Peyer's patch (tissue), 4 donors: Measurements from ENCODE around the gene C2CD4D. TPM values are rescaled to one million over a fixed set of nuclear protein-coding genes. Genes with fewer than 3 reads are reported as not detected.
A peak's percentile ranks its signal among the peaks of the same experiment; 100 is the strongest.

Source experiments
- DNase-seq, 3 donors: peaks; one replicate each; pipeline ENCODE4 v3.0.0-alpha.2; 2017 to 2019
- H3K27ac ChIP-seq, 4 donors: fragments of 200-600 bp; sonication (generic); one replicate each; pipeline ENCODE4 v1.5.1; 2016 to 2019
- H3K27me3 ChIP-seq, 2 donors: fragments of 200-600 bp; sonication (generic); one replicate each; pipeline ENCODE4 v1.5.1; 2019
- H3K36me3 ChIP-seq, 3 donors: fragments of 200-600 bp; sonication (generic); one replicate each; pipeline ENCODE4 v1.5.1; 2016 to 2019
- H3K4me1 ChIP-seq, 4 donors: fragments of 200-600 bp; sonication (generic); one replicate each; pipeline ENCODE4 v1.5.1; 2016 to 2019
- H3K4me3 ChIP-seq, 4 donors: fragments of 200-600 bp; sonication (generic); 1 replicate in 3 of 4; 2 replicates in 1 of 4; pipeline ENCODE4 v1.5.1; 2016 to 2019; ENCODE audit warnings: mild to moderate bottlenecking in 1 of 4
- H3K9me3 ChIP-seq, 4 donors: fragments of 200-600 bp; sonication (generic); one replicate each; pipeline ENCODE4 v1.5.1; 2016 to 2019; ENCODE audit warnings: mild to moderate bottlenecking in 1 of 4
- CTCF ChIP-seq, 6 experiments: fragments of 450-650 bp in 4 of 6; fragments of 200-600 bp in 2 of 6; sonication (generic) in 1 of 6; IDR thresholded peaks; one replicate each; pipeline ENCODE4 v1.5.1; 2017 to 2019; ENCODE audit warnings: antibody characterized with exemption in 6 of 6, mild to moderate bottlenecking in 3 of 6, moderate library complexity in 1 of 6
- POLR2A ChIP-seq, 2 donors: fragments of 450-650 bp; IDR thresholded peaks; one replicate each; pipeline ENCODE4 v1.5.1; 2017; ENCODE audit warnings: antibody characterized with exemption in 2 of 2, mild to moderate bottlenecking in 2 of 2, moderate library complexity in 2 of 2
- total RNA-seq, 4 donors: library from RNA; depleted of rRNA; stranded (reverse); fragments of >200 nt; gene quantifications; one replicate each; pipeline ENCODE4 v1.1.0, GENCODE V29; 2016

C2CD4D gene
- total RNA-seq, 4 donors from 2014 or later = 0.54 TPM; not detected in 3

DNA sequence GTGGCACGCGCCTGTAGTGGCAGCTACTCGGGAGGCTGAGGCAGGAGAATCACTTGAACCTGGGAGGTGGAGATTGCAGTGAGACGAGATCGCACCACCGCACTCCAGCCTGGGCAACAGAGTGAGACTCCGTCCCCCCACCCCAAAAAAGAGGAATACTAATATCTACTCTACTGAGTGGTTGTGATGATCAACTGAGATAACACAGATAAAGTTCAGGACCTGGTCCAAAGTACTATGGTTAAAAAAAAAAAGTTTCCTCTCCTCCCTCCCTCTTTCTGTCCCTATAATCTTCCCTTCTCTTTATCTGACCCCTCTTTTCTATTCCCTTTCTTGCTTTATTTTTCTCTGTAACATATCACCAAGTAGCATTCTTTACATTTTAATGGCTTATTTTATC, 4.0 kb downstream of the C2CD4D start:
- TF ChIP-seq POLR2A (IDR thresholded peaks at IDR 0.05) (no peak), CTCF (IDR thresholded peaks at IDR 0.05) (no peak)
- Histone ChIP-seq H3K27ac (no peak overlapping the region), H3K4me3 (no peak overlapping the region), H3K9me3 (no peaks in the 10 kb centered on the region), H3K4me1 (peaks cover 0 to 69% (median 12%) of the 10 kb centered on the region in 4 donors), H3K36me3 (no peaks in the 10 kb centered on the region), H3K27me3 (no peaks in the 10 kb centered on the region)
- DNase-seq = no peak

- H3K27ac ChIP-seq = peak overlapping the region in 1 of 4 donors; percentile 6
- no peaks in the 10 kb centered on the region for H3K9me3 ChIP-seq
- TF ChIP-seq CTCF (IDR thresholded peaks at IDR 0.05) (no peak), POLR2A (IDR thresholded peaks at IDR 0.05) (no peak)
- no peaks in the 10 kb centered on the region for H3K36me3 ChIP-seq
- H3K4me3 ChIP-seq = no peak overlapping the region
- H3K27me3 ChIP-seq = no peaks in the 10 kb centered on the region
- peaks cover 0 to 69% (median 12%) of the 10 kb centered on the region in 4 donors for H3K4me1 ChIP-seq
- DNase-seq = no peak
Observed at GRCh38 chr1:151834239-151834638, 5.4 kb downstream of the C2CD4D start.

DNA sequence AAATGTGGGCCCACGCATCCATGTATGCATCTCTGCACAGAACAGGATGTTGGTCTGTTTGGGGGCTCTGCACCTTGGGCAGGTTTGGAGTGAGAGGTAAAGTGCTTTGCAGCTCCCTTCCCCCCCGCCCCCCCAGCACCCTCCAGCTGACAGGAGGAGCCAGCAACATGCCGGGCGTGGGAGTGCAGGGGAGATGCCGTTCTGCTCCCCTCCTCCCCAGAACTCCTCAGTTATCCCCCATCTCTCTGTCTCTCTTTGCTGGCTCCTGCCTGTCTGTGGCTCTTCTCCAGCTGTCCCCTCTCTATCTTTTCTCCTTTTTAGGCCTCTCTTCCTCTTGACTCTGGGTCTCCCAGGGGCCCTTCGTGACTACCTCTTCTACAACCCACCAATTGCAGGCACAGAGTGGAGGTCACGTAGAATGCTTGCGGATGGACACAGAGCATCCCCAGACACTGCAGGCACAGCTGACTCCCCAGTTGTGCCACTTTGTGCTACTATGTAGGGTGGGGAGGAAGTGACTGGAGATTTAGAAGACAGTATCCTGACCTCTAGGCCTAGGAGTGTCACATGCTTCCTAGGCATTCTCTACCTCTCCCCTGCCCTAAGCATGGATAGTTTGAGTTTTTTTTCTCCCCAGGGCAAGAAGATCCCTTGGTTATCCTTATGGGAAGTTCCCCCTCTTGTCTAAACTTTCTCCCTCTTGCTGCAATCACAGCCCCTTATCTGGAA, 6.3 kb downstream of the C2CD4D start:
- Histone ChIP-seq H3K27me3 (no peaks in the 10 kb centered on the region), H3K4me1 (peaks cover 0 to 60% (median 7%) of the 10 kb centered on the region in 4 donors), H3K27ac (peak overlapping the region in 1 of 4 donors; percentile 95), H3K9me3 (no peaks in the 10 kb centered on the region), H3K36me3 (no peaks in the 10 kb centered on the region), H3K4me3 (peak overlapping the region in 2 of 4 donors; percentile 27 to 36)
- TF ChIP-seq POLR2A (IDR thresholded peaks at IDR 0.05) (no peak), CTCF (IDR thresholded peaks at IDR 0.05) (no peak)
- DNase-seq = no peak

- Histone ChIP-seq H3K36me3 (no peaks in the 10 kb centered on the region), H3K9me3 (no peaks in the 10 kb centered on the region), H3K27me3 (no peaks in the 10 kb centered on the region), H3K4me1 (peaks cover 0 to 53% (median 4%) of the 10 kb centered on the region in 4 donors), H3K27ac (peak overlapping the region in 2 of 4 donors; percentile 14 to 95), H3K4me3 (peak overlapping the region in 2 of 4 donors; percentile 45 to 67)
- peak in 2 of 3 donors; percentile 90 to 92 for DNase-seq
- no peak for TF ChIP-seq CTCF (IDR thresholded peaks at IDR 0.05)
- TF ChIP-seq POLR2A (IDR thresholded peaks at IDR 0.05) = peak in 1 of 2 donors; percentile 28
Observed at GRCh38 chr1:151832318-151832980, 7.2 kb downstream of the C2CD4D start.

- H3K27ac ChIP-seq = peak within 1 kb of the TSS in 3 of 4 donors; percentile 78 to 95 (median 81)
- DNase-seq = peak in 2 of 3 donors; percentile 82 to 87
Observed at GRCh38 chr1:151831605-151832004, 8.0 kb downstream of the C2CD4D start, which contains the start of gene RORC. Gene RORC (minus strand): TSS chr1:151831802. CDS start chr1:151831764, 38 bp downstream.

More at GRCh38 chr1:151831605-151832004, 8.0 kb downstream of the C2CD4D start, which contains the start of gene RORC:
- Histone ChIP-seq H3K4me1 (peaks cover 0 to 45% (median 3%) of the 10 kb centered on the region in 4 donors), H3K4me3 (peak within 1 kb of the TSS in 3 of 4 donors; percentile 29 to 67 (median 45)), H3K9me3 (no peaks in the 10 kb centered on the region), H3K36me3 (no peaks in the 10 kb centered on the region), H3K27me3 (no peaks in the 10 kb centered on the region)
- TF ChIP-seq CTCF (IDR thresholded peaks at IDR 0.05) (no peak), POLR2A (IDR thresholded peaks at IDR 0.05) (peak; percentile 91 to 96)
